TTC549 (cell line): Measurements from ENCODE around the gene YWHAH.

ENCODE experiments used
- FAIRE-seq: peaks from 2 replicates; lab custom pipeline; 2012; peaks lifted over from hg19 to GRCh38; lab: Jason Lieb, UNC

Gene YWHAH

DNA sequence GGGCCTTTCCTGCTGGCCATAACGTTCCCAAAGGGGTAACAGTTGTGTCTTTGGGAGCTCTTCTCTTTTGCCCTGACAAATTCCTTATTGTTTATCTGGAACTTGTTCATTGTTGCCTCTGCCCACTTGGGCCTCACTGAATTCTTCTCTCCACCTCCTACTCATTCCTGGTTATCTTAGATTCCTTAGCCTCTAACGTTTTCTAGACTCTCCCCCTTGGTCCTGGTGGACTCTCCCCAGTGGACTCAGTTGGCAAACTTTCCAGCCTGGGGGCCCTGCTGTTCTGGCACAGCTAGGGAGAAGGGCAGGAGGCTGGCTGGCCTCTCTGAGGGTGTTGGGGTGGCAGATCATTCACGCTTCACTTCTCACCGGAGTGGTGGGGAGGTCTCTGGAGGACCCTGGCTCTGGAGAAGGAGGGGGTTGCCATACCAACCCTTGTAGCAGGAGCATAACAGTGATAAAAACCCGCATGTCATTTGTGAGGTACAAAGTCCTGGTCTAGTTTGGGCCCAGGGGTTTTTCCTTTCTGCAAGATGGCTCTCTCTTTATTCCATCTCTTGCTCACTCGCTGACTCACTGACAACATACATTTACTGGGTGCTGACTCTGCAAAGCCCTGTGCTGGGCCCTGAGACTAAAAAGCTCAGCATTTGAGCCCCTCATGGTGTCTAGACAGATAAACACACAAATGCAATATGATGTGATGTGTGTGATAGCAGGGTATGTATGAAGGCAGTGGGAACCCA lies 39.7 kb downstream of the YWHAH start:
- no peak for FAIRE-seq

DNA sequence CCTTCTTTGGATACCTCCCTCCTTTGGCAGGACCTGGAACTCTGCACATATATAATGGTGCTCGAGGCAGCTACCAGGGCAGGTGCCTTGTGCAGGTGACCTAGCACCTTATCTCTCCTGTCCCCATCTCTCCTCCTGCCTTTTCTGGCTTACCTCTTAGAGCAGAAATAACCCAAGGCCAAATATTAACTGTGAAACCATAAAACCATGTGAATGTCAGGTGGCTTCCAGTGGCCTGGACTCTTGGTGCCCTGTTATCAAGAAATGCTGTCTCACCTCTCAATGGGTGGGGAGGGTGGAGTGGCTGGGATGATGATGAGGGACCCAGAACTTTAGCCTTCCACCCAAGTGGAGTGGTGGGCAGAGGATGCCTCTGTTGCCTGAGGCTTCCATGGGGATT lies 42.9 kb downstream of the YWHAH start:
- FAIRE-seq, result no peak

DNA sequence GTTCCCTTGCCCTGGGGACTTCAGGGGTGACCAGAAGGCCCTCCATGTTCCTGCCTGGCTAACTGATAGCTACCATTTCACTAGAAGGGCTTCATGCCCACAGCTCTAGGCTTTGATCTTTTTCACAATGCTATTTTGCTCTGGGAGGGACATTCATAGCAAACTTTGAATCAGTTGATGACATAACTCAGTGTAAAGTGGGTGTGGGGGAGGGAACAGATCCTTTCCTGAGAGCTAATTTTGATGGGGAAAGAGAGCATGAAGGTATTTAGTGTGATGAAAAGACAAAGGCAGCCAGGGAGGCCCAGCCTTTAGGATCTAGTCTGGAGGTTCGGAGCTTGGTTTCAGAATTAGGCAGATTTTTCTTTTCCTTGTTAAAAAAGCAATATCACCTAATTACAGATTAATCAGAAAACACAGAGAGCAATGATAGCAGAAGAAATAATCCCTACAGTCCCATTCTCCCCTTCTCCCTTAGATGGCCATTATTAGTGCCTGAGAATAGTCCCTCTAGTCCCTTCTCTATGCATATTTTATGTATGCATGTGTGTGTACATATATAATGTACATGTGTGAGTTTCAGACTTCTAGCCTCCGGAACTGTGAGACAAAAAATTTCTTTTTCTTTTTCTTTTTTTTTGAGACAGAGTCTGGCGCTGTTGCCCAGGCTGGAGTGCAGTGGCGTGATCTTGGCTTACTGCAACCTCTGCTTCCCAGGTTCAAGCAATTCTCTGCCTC lies 46.9 kb downstream of the YWHAH start:
- FAIRE-seq, result no peak

DNA sequence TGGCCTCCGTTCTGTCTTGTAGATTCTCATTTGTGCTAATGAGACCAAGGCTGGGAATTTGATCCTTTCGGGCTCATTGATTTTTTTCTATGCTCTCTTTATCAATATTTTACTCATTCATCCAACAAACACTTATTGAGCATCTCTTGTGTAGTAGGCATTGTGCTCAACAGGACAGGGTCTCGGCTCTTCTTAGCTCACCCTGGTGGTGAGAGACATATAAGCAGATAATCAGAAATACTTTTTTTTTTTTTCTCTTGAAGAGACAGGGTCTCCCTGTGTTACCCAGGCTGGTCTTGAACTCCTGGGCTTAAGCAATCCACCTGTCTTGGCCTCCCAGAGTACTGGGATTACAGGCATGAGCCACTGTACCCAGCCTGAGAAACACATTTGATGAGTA lies 50.7 kb downstream of the YWHAH start:
- FAIRE-seq, result no peak

DNA sequence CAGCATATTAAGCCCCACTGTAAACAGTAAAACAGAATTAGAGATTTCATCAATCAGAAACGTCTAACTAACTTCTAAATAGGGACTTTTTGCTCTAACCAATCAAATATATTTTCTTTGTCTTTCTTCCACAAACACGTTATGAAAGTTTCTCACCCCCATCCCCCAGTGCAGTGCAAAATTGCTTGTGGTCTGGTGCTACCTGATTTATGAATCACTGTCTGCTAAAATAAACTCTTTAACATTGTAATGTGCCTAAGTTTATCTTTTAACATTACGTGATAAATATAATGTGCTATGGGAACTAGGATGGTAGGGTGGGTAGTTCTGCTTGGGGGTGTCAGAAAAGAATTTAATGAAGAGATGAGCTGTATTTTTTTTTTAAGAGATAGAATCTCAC lies 51.5 kb downstream of the YWHAH start:
- no peak for FAIRE-seq

DNA sequence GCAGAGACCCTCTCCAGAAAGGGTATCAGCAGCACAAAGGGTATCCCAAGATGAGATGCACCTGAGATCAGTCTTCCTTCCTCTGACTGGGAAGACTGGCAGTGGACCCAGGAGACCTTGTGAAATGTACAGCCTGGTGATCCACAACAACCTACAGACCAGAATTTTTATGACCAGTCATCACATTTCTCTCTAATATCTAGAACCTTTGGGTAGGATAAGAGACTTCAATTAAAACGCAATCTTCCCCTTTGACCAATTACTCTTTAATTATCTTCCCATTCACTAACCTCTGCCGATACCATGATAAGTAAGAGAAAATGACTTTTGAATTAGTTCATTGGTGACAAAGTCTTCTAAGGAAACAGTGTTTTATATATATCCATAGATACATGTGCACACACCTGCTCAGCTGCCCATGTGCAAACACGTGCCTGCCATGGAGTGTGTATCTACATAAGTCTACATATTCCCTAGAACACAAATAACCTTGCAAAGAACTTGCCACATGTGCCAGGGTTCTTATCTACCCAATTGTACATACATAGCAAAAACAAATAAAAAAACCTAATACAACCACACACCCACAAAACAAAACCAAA lies 54.5 kb downstream of the YWHAH start:
- no peak for FAIRE-seq

DNA sequence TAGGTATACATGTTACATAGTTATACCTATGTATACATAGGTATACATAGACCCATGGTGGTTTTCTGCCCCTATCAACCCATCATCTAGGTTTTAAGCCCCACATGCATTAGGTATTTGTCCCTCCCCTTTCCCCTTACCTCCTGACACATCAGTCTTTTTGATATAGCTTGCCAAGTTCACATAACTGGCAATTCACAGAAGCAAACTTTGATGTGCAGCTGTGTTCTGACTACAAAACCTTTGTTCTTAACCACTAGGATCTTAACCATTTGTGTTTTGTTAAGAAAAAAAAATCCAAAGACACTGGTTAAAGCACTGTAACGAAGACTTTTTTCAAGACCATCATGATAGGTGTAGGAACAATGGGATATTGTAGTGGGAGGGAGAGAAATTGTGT lies 55.8 kb downstream of the YWHAH start:
- FAIRE-seq, result no peak

DNA sequence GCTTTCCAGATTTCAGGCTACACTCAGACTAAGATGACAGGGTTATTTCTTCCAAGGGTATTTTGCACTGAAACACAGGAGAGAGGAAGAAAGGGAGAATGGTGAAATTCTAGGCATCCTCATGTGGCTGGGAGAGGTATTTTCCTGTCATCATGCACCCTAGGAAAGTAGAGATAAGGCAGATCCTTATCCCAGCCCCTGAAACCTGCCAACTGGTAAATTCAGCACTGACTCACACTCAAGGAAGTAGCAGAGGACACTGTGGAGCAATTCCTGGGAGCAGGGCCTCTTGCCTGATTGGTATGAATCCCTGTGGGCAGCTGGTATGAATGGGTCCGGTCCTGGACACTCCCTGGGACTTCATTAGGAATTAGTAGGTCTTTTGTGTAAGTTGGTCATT lies 61.1 kb downstream of the YWHAH start:
- FAIRE-seq, result no peak
